Activated B cell treated with CpG ODN at 0.5 μM for 24 hours (primary cell): Measurements from ENCODE around the gene RUFY4. TPM values are rescaled to one million over a fixed set of nuclear protein-coding genes. Genes with fewer than 3 reads are reported as not detected.
"Not testable (repeated sequence)": the region's sequence is repeated elsewhere in the genome, so short reads cannot be mapped to it uniquely, and the experiment has no call there.

Experiments
- ATAC-seq: fragments of 200-7000 bp; cut with Tn5 transposase; one replicate; pipeline ENCODE4 v1.10.0; 2021; ENCODE audit warnings: low read depth, mild to moderate bottlenecking, moderate library complexity
- CTCF ChIA-PET: fragments of 350-600 bp; sonication (Branson Sonifier 250); formaldehyde crosslinking; loops from one replicate; lab custom pipeline; 2021; ENCODE audit warnings: antibody characterized with exemption; lab: Charles Lee
- POLR2A ChIA-PET: fragments of 350-600 bp; sonication (Branson Sonifier 250); formaldehyde crosslinking; loops from one replicate; lab custom pipeline; 2021; ENCODE audit warnings: antibody characterized with exemption; lab: Charles Lee
- DNase-seq: peaks from one replicate; pipeline ENCODE4 v3.0.0; 2022
- H3K27ac Mint-ChIP-seq: one replicate; pipeline ENCODE4 v1.8.0; 2020; ENCODE audit warnings: mixed read lengths
- H3K27me3 Mint-ChIP-seq: one replicate; pipeline ENCODE4 v1.8.0; 2021; ENCODE audit warnings: mixed read lengths
- H3K36me3 Mint-ChIP-seq: one replicate; pipeline ENCODE4 v1.8.0; 2021; ENCODE audit warnings: low read depth, mixed read lengths
- H3K4me1 Mint-ChIP-seq: one replicate; pipeline ENCODE4 v1.8.0; 2021; ENCODE audit warnings: mixed read lengths
- H3K4me3 Mint-ChIP-seq: one replicate; pipeline ENCODE4 v1.8.0; 2020; ENCODE audit warnings: mild to moderate bottlenecking, mixed read lengths
- H3K9me3 Mint-ChIP-seq: one replicate; pipeline ENCODE4 v1.8.0; 2020; ENCODE audit warnings: mixed read lengths
- CTCF ChIP-seq: fragments of 200-600 bp; IDR thresholded peaks from one replicate; pipeline ENCODE4 v1.8.0; 2022; ENCODE audit warnings: antibody characterized with exemption, mild to moderate bottlenecking
- intact Hi-C: fragments of 100-400 bp; cut with micrococcal nuclease; formaldehyde crosslinking; loops from one replicate; pipeline ENCODE4 v1.15.1; 2024
- total RNA-seq: library from RNA; stranded (reverse); gene quantifications from 2 replicates; pipeline ENCODE4 v1.2.3, GENCODE V29; 2022

RUFY4 gene
- total RNA-seq, 1 donor from 2014 or later: 0.53 TPM

- Mint-ChIP-seq H3K4me1 (no peaks in the 10 kb centered on the region), H3K9me3 (peaks cover 8% of the 10 kb centered on the region), H3K27ac (no peak overlapping the region), H3K36me3 (no peaks in the 10 kb centered on the region), H3K4me3 (no peak overlapping the region), H3K27me3 (peaks cover 13% of the 10 kb centered on the region)
- no peak for DNase-seq
- ATAC-seq: no peak
- intact Hi-C loops: no loop called here
- ChIA-PET POLR2A (no interaction called here), CTCF (no interaction called here)
- no peak for TF ChIP-seq CTCF
These were observed 20.2 kb downstream of the RUFY4 start for GRCh38 chr2:218089259-218089658.

GRCh38 chr2:218091746-218092145 lies 22.7 kb downstream of the RUFY4 start:
- intact Hi-C loops: no loop called here
- Mint-ChIP-seq H3K9me3 (no peaks in the 10 kb centered on the region), H3K27ac (no peak overlapping the region), H3K27me3 (peaks cover 10% of the 10 kb centered on the region), H3K4me1 (no peaks in the 10 kb centered on the region), H3K4me3 (no peak overlapping the region), H3K36me3 (no peaks in the 10 kb centered on the region)
- POLR2A ChIA-PET: no interaction called here
- no peak for DNase-seq
- no peak for ATAC-seq
- TF ChIP-seq CTCF: no peak
- CTCF ChIA-PET: no interaction called here

- intact Hi-C loops: no loop called here
- Mint-ChIP-seq H3K9me3 (peaks cover 6% of the 10 kb centered on the region), H3K27ac (no peak overlapping the region), H3K4me1 (no peaks in the 10 kb centered on the region), H3K4me3 (no peak overlapping the region), H3K27me3 (peaks cover 7% of the 10 kb centered on the region), H3K36me3 (no peaks in the 10 kb centered on the region)
- DNase-seq: no peak
- TF ChIP-seq CTCF: no peak
- CTCF ChIA-PET: no interaction called here
- POLR2A ChIA-PET: no interaction called here
- ATAC-seq: no peak
These were observed 24.8 kb downstream of the RUFY4 start for GRCh38 chr2:218093879-218094278.

GRCh38 chr2:218095853-218096252 lies 26.8 kb downstream of the RUFY4 start:
- no peak for ATAC-seq
- Mint-ChIP-seq H3K4me3 (no peak overlapping the region), H3K27me3 (peaks cover 8% of the 10 kb centered on the region), H3K27ac (no peak overlapping the region), H3K9me3 (peaks cover 8% of the 10 kb centered on the region), H3K4me1 (no peaks in the 10 kb centered on the region), H3K36me3 (no peaks in the 10 kb centered on the region)
- POLR2A ChIA-PET: no interaction called here
- intact Hi-C loops: no loop called here
- no peak for TF ChIP-seq CTCF
- no peak for DNase-seq
- CTCF ChIA-PET: no interaction called here

GRCh38 chr2:218097975-218098374 lies 28.9 kb downstream of the RUFY4 start:
- TF ChIP-seq CTCF: no peak
- Mint-ChIP-seq H3K36me3 (no peaks in the 10 kb centered on the region), H3K4me1 (no peaks in the 10 kb centered on the region), H3K4me3 (no peak overlapping the region), H3K27me3 (peaks cover 4% of the 10 kb centered on the region), H3K9me3 (peaks cover 8% of the 10 kb centered on the region), H3K27ac (no peak overlapping the region)
- ATAC-seq (no peak), DNase-seq (no peak)
- ChIA-PET CTCF (no interaction called here), POLR2A (no interaction called here)
- intact Hi-C loops: no loop called here

- H3K4me3 Mint-ChIP-seq, H3K27ac Mint-ChIP-seq, H3K36me3 Mint-ChIP-seq, H3K4me1 Mint-ChIP-seq, CTCF ChIA-PET, DNase-seq, H3K9me3 Mint-ChIP-seq, POLR2A ChIA-PET, ATAC-seq, intact Hi-C loops: not testable (repeated sequence)
- peaks cover 45% of the 10 kb centered on the region for H3K27me3 Mint-ChIP-seq
These were observed 39.8 kb downstream of the RUFY4 start for GRCh38 chr2:218108834-218109233.

- intact Hi-C loops, H3K27ac Mint-ChIP-seq, H3K36me3 Mint-ChIP-seq, H3K4me1 Mint-ChIP-seq, POLR2A ChIA-PET, CTCF ChIA-PET, H3K4me3 Mint-ChIP-seq, DNase-seq, ATAC-seq: not testable (repeated sequence)
- Mint-ChIP-seq H3K27me3 (peaks cover 17% of the 10 kb centered on the region), H3K9me3 (peaks cover 19% of the 10 kb centered on the region)
These were observed 52.7 kb downstream of the RUFY4 start for GRCh38 chr2:218121789-218122188.

GRCh38 chr2:218122286-218122685 lies 53.2 kb downstream of the RUFY4 start:
- H3K27ac Mint-ChIP-seq, CTCF ChIA-PET: not testable (repeated sequence)

More at GRCh38 chr2:218122286-218122685, 53.2 kb downstream of the RUFY4 start:
- H3K4me3 Mint-ChIP-seq, intact Hi-C loops, H3K36me3 Mint-ChIP-seq, ATAC-seq, DNase-seq, POLR2A ChIA-PET, H3K4me1 Mint-ChIP-seq: not testable (repeated sequence)
- Mint-ChIP-seq H3K27me3 (peaks cover 17% of the 10 kb centered on the region), H3K9me3 (peaks cover 18% of the 10 kb centered on the region)
